Urinary bladder (tissue), 4 donors: Measurements from ENCODE around the gene CCDC12. TPM values are rescaled to one million over a fixed set of nuclear protein-coding genes. Genes with fewer than 3 reads are reported as not detected.

Experiments used
- DNase-seq: peaks from one replicate; pipeline ENCODE4 v3.0.0-alpha.2; 2015; ENCODE audit errors: extremely low spot score
- H3K27ac ChIP-seq: one replicate; pipeline ENCODE4 v1.5.1; 2013; ENCODE audit warnings: low read depth, mild to moderate bottlenecking, moderate library complexity
- H3K36me3 ChIP-seq: one replicate; pipeline ENCODE4 v1.6.1; 2013; ENCODE audit warnings: mild to moderate bottlenecking, moderate library complexity; ENCODE audit not compliant: insufficient read depth
- H3K4me1 ChIP-seq: one replicate; pipeline ENCODE4 v1.6.1; 2013; ENCODE audit warnings: mild to moderate bottlenecking, moderate library complexity; ENCODE audit not compliant: insufficient read depth
- H3K4me3 ChIP-seq: one replicate; pipeline ENCODE4 v1.5.1; 2013; ENCODE audit warnings: low read depth, low read length
- WGBS: extraction: QIAGEN DNeasy Blood & Tissue Kit; methylation state at CpG from one replicate; pipeline ENCODE4 v1.1.7; 2013; 5-methylcytosine and 5-hydroxymethylcytosine counted together
- polyA plus RNA-seq: library from polyadenylated mRNA; stranded (reverse); fragments of 200-250 nt; gene quantifications from one replicate; pipeline ENCODE4 v1.2.3, GENCODE V29; 2013
- total RNA-seq: library from RNA; depleted of rRNA; stranded (reverse); fragments of >200 nt; gene quantifications from one replicate; pipeline ENCODE4 v1.2.3, GENCODE V29; 2014
- donor health status: healthy with polysubstance abuse.
- donor health status: healthy.

Gene CCDC12
- total and polyA plus RNA-seq, 2 donors, result 17.6 to 60.7 TPM

- WGBS, result 92% methylated on average over 17 of the region's 17 CpGs
- no peak overlapping the region for H3K27ac ChIP-seq
- H3K4me3 ChIP-seq, result no peak overlapping the region
- H3K36me3 ChIP-seq, result no peaks in the 10 kb centered on the region
- DNase-seq, result no peak
- no peaks in the 10 kb centered on the region for H3K4me1 ChIP-seq
These were observed 28.0 kb upstream of the CCDC12 start for GRCh38 chr3:47004369-47005211.

GRCh38 chr3:47003461-47004368, 27.2 kb upstream of the CCDC12 start:
- Histone ChIP-seq H3K27ac (no peak overlapping the region), H3K36me3 (no peaks in the 10 kb centered on the region), H3K4me1 (no peaks in the 10 kb centered on the region), H3K4me3 (no peak overlapping the region)
- WGBS, result 95% methylated on average over 27 of the region's 27 CpGs
- DNase-seq, result no peak

GRCh38 chr3:47003056-47003410, 26.5 kb upstream of the CCDC12 start:
- H3K27ac ChIP-seq, result no peak overlapping the region
- no peaks in the 10 kb centered on the region for H3K36me3 ChIP-seq
- no peak overlapping the region for H3K4me3 ChIP-seq
- H3K4me1 ChIP-seq, result no peaks in the 10 kb centered on the region
- no peak for DNase-seq
- 87% methylated on average over 10 of the region's 10 CpGs for WGBS

GRCh38 chr3:47002171-47003055, 25.9 kb upstream of the CCDC12 start:
- H3K36me3 ChIP-seq, result no peaks in the 10 kb centered on the region
- H3K4me3 ChIP-seq, result no peak overlapping the region
- H3K27ac ChIP-seq, result no peak overlapping the region
- H3K4me1 ChIP-seq, result no peaks in the 10 kb centered on the region
- 80% methylated on average over 35 of the region's 35 CpGs for WGBS
- DNase-seq, result no peak

- DNase-seq, result no peak
- Histone ChIP-seq H3K27ac (no peak overlapping the region), H3K4me1 (no peaks in the 10 kb centered on the region), H3K4me3 (no peak overlapping the region), H3K36me3 (no peaks in the 10 kb centered on the region)
- 93% methylated on average over 16 of the region's 16 CpGs for WGBS
These were observed 25.2 kb upstream of the CCDC12 start for GRCh38 chr3:47001731-47002170.

GRCh38 chr3:47000922-47001730, 24.6 kb upstream of the CCDC12 start:
- Histone ChIP-seq H3K4me1 (no peaks in the 10 kb centered on the region), H3K27ac (no peak overlapping the region), H3K36me3 (no peaks in the 10 kb centered on the region), H3K4me3 (no peak overlapping the region)
- 90% methylated on average over 25 of the region's 25 CpGs for WGBS
- no peak for DNase-seq

- 94% methylated on average over 10 of the region's 10 CpGs for WGBS
- H3K36me3 ChIP-seq, result no peaks in the 10 kb centered on the region
- H3K27ac ChIP-seq, result no peak overlapping the region
- DNase-seq, result no peak
- H3K4me1 ChIP-seq, result no peaks in the 10 kb centered on the region
- no peak overlapping the region for H3K4me3 ChIP-seq
These were observed 23.8 kb upstream of the CCDC12 start for GRCh38 chr3:47000198-47000815.

- DNase-seq, result no peak
- Histone ChIP-seq H3K4me3 (no peak overlapping the region), H3K36me3 (no peaks in the 10 kb centered on the region), H3K4me1 (no peaks in the 10 kb centered on the region), H3K27ac (no peak overlapping the region)
- 90% methylated on average over 14 of the region's 14 CpGs for WGBS
These were observed 23.1 kb upstream of the CCDC12 start for GRCh38 chr3:46999516-47000197.

GRCh38 chr3:46998852-46999515, 22.4 kb upstream of the CCDC12 start:
- Histone ChIP-seq H3K27ac (no peak overlapping the region), H3K36me3 (no peaks in the 10 kb centered on the region), H3K4me3 (no peak overlapping the region), H3K4me1 (no peaks in the 10 kb centered on the region)
- DNase-seq, result no peak
- WGBS, result 90% methylated on average over 22 of the region's 22 CpGs

- WGBS, result 65% methylated on average over 27 of the region's 27 CpGs
- H3K27ac ChIP-seq, result no peak overlapping the region
- no peaks in the 10 kb centered on the region for H3K4me1 ChIP-seq
- no peak for DNase-seq
- H3K36me3 ChIP-seq, result no peaks in the 10 kb centered on the region
- no peak overlapping the region for H3K4me3 ChIP-seq
These were observed 21.7 kb upstream of the CCDC12 start for GRCh38 chr3:46998121-46998851.

GRCh38 chr3:46997453-46998091, 21.0 kb upstream of the CCDC12 start:
- 83% methylated on average over 13 of the region's 13 CpGs for WGBS
- Histone ChIP-seq H3K36me3 (no peaks in the 10 kb centered on the region), H3K4me1 (no peaks in the 10 kb centered on the region), H3K27ac (no peak overlapping the region), H3K4me3 (no peak overlapping the region)
- no peak for DNase-seq
